IMR-90 (cell line): ENCODE measurements around the gene CMC1. TPM values are rescaled to one million over a fixed set of nuclear protein-coding genes. Genes with fewer than 3 reads are reported as not detected.

ENCODE experiments used
- ATAC-seq: fragments of 200-7000 bp; cut with Tn5 transposase; 2 replicates; pipeline ENCODE4 v1.9.1; 2020; ENCODE audit warnings: low read depth, mild to moderate bottlenecking, moderate library complexity
- BruUV-seq: library from RNA; stranded (reverse); fragments of 400-500 nt; replicated peaks from 2 replicates; lab custom pipeline; 2021; lab: Mats Ljungman, UMichigan
- CTCF ChIA-PET: fragments of 300-600 bp; formaldehyde crosslinking; extraction: SDS; loops from one replicate; lab custom pipeline; 2021; ENCODE audit warnings: antibody characterized with exemption; lab: Yijun Ruan, JAX
- POLR2A ChIA-PET: fragments of 300-600 bp; sonication (Branson Sonifier 250); formaldehyde crosslinking; loops from one replicate; lab custom pipeline; 2022; ENCODE audit warnings: antibody characterized with exemption; ENCODE audit not compliant: unreplicated experiment; lab: Charles Lee
- DNase-seq: peaks from one replicate; pipeline ENCODE4 v3.0.0; 2013
- H2AFZ ChIP-seq: replicated peaks from 2 replicates; pipeline ENCODE3; 2013; ENCODE audit warnings: low read length, mild to moderate bottlenecking; ENCODE audit not compliant: poor library complexity
- H2AK5ac ChIP-seq: 2 replicates; pipeline ENCODE4 v1.6.1; 2013; ENCODE audit warnings: low read depth, low read length, inconsistent platforms
- H2AK9ac ChIP-seq: replicated peaks from 2 replicates; pipeline ENCODE3; 2013; ENCODE audit warnings: mild to moderate bottlenecking, low read depth, low read length, moderate library complexity; ENCODE audit not compliant: poor library complexity
- H2BK120ac ChIP-seq: 2 replicates; pipeline ENCODE4 v1.6.1; 2013; ENCODE audit warnings: low read depth, low read length, inconsistent platforms
- H2BK15ac ChIP-seq: 3 replicates; pipeline ENCODE4 v1.6.1; 2013; ENCODE audit warnings: low read depth, low read length, inconsistent platforms
- H2BK20ac ChIP-seq: 2 replicates; pipeline ENCODE4 v1.6.1; 2013; ENCODE audit warnings: low read depth, mild to moderate bottlenecking, inconsistent platforms, low read length, moderate library complexity
- H2BK5ac ChIP-seq: 2 replicates; pipeline ENCODE4 v1.6.1; 2013; ENCODE audit warnings: mild to moderate bottlenecking, low read depth, low read length, inconsistent platforms; ENCODE audit not compliant: poor library complexity, severe bottlenecking
- H3K14ac ChIP-seq: replicated peaks from 2 replicates; pipeline ENCODE4 v1.6.1; 2013; ENCODE audit warnings: low read depth, low read length, inconsistent platforms
- H3K18ac ChIP-seq: 2 replicates; pipeline ENCODE4 v1.6.1; 2013; ENCODE audit warnings: low read depth, low read length, control low read depth
- H3K23ac ChIP-seq: 2 replicates; pipeline ENCODE4 v1.6.1; 2013; ENCODE audit warnings: low read depth, low read length, inconsistent platforms
- H3K27ac ChIP-seq: 2 replicates; pipeline ENCODE4 v1.5.1; 2013; ENCODE audit warnings: mild to moderate bottlenecking, control low read depth, low read length; ENCODE audit not compliant: insufficient read depth
- H3K27me3 ChIP-seq: 2 replicates; pipeline ENCODE4 v1.6.1; 2013; ENCODE audit warnings: low read length; ENCODE audit not compliant: control insufficient read depth, insufficient read depth
- H3K36me3 ChIP-seq: 2 replicates; pipeline ENCODE4 v1.6.1; 2013; ENCODE audit warnings: low read length, mixed read lengths; ENCODE audit not compliant: control insufficient read depth, insufficient read depth
- H3K4ac ChIP-seq: 2 replicates; pipeline ENCODE4 v1.6.1; 2013; ENCODE audit warnings: low read depth, low read length, inconsistent platforms
- H3K4me1 ChIP-seq: 2 replicates; pipeline ENCODE4 v1.6.1; 2013; ENCODE audit warnings: low read length, mixed read lengths; ENCODE audit not compliant: control insufficient read depth, insufficient read depth
- H3K4me2 ChIP-seq: 2 replicates; pipeline ENCODE4 v1.6.1; 2013; ENCODE audit warnings: low read depth, mild to moderate bottlenecking, control low read depth, low read length, moderate library complexity
- H3K4me3 ChIP-seq: 2 replicates; pipeline ENCODE4 v1.5.1; 2013; ENCODE audit warnings: low read depth, mild to moderate bottlenecking, control low read depth, low read length, moderate library complexity; ENCODE audit not compliant: insufficient read depth
- H3K56ac ChIP-seq: 2 replicates; pipeline ENCODE4 v1.6.1; 2013; ENCODE audit warnings: low read length, inconsistent platforms; ENCODE audit not compliant: insufficient read depth; ENCODE audit errors: extremely low read depth
- H3K79me1 ChIP-seq, 2 experiments: 2 replicates each; pipeline ENCODE4 v1.6.1; 2013; ENCODE audit warnings: low read length in 2 of 2, inconsistent platforms in 1 of 2, low read depth in 1 of 2
- H3K9ac ChIP-seq: 2 replicates; pipeline ENCODE4 v1.6.1; 2013; ENCODE audit warnings: low read depth, low read length, control low read depth
- H3K9me1 ChIP-seq: 2 replicates; pipeline ENCODE4 v1.6.1; 2013; ENCODE audit warnings: low read length, inconsistent platforms; ENCODE audit not compliant: insufficient read depth
- H3K9me3 ChIP-seq: 2 replicates; pipeline ENCODE4 v1.6.1; 2013; ENCODE audit warnings: low read length; ENCODE audit not compliant: control insufficient read depth, insufficient read depth
- H4K20me1 ChIP-seq: 2 replicates; pipeline ENCODE4 v1.6.1; 2013; ENCODE audit warnings: low read length, inconsistent platforms; ENCODE audit not compliant: insufficient read depth
- H4K5ac ChIP-seq: 2 replicates; pipeline ENCODE4 v1.6.1; 2013; ENCODE audit warnings: mild to moderate bottlenecking, low read depth, low read length, control low read depth
- H4K8ac ChIP-seq, 2 experiments: 2 replicates each; pipeline ENCODE4 v1.6.1; 2013; ENCODE audit warnings: low read depth in 2 of 2, low read length in 2 of 2, control low read depth in 1 of 2, inconsistent platforms in 1 of 2
- H4K91ac ChIP-seq: 2 replicates; pipeline ENCODE4 v1.6.1; 2013; ENCODE audit warnings: low read depth, low read length, inconsistent platforms; ENCODE audit not compliant: insufficient read depth
- CTCF ChIP-seq: conservative IDR thresholded peaks from 2 replicates; pipeline ENCODE4 v1.5.1; 2012; ENCODE audit warnings: mild to moderate bottlenecking, low read depth, low read length, improper control_type of control experiment
- MAZ ChIP-seq: IDR thresholded peaks from 2 replicates; pipeline ENCODE4 v1.6.1; 2012; ENCODE audit warnings: low read depth, mild to moderate bottlenecking, low read length, improper control_type of control experiment, moderate library complexity, borderline replicate concordance
- RAD21 ChIP-seq: IDR thresholded peaks from 2 replicates; pipeline ENCODE4 v1.6.1; 2012; ENCODE audit warnings: low read length, improper control_type of control experiment
- SMC3 ChIP-seq: fragments of 150-350 bp; IDR thresholded peaks from 2 replicates; pipeline ENCODE4 v1.6.1; 2016; ENCODE audit warnings: low read depth, mild to moderate bottlenecking, antibody characterized with exemption, low read length, moderate library complexity
- WGBS, 2 experiments: methylation state at CpG; one replicate each; pipeline versions ENCODE4 v1.1.5 to v1.1.7; 2013; ENCODE audit warnings: missing lambda C conversion rate in 2 of 2; ENCODE audit not compliant: insufficient read length in 1 of 2; ENCODE audit errors: extremely low coverage in 2 of 2; 5-methylcytosine and 5-hydroxymethylcytosine counted together
- dilution Hi-C: fragments of 300-500 bp; cut with HindIII; formaldehyde crosslinking; loops from one replicate; pipeline ENCODE4 v1.14.3; 2018; ENCODE audit warnings: low sequenced_read_pairs; ENCODE audit not compliant: unreplicated experiment
- in situ Hi-C: fragments of 300-500 bp; cut with MboI; formaldehyde crosslinking; loops from 3 replicates; pipeline ENCODE4 v1.14.3; 2019; ENCODE audit warnings: low sequenced_read_pairs, inconsistent platforms, mixed read lengths
- intact Hi-C: fragments of 100-400 bp; cut with micrococcal nuclease; formaldehyde crosslinking; loops from 2 replicates; pipeline ENCODE4 v1.10.0; 2022
- polyA plus RNA-seq, 3 experiments: library from polyadenylated mRNA; depleted of rRNA; stranded (reverse); fragments of >200 nt; gene quantifications; 2 replicates each; pipeline ENCODE4 v1.2.3, GENCODE V29; 2012; ENCODE audit warnings: low replicate concordance in 1 of 3
- total RNA-seq: library from RNA; depleted of rRNA; stranded (reverse); fragments of >200 nt; gene quantifications from 2 replicates; pipeline ENCODE4 v1.2.3, GENCODE V29; 2012

CMC1 gene
- total and polyA plus RNA-seq, 2 of the 4 experiments (the other 2 are of a cell fraction), result 1.6 to 18.3 TPM

- DNase-seq (peak; percentile 38), ATAC-seq (peak; percentile 92)
- no peaks in the 10 kb centered on the region for H3K9me1 ChIP-seq
- dilution Hi-C loops (no loop called here), intact Hi-C loops (no loop called here), in situ Hi-C loops (no loop called here)
- no peak overlapping the region for H3K4ac ChIP-seq
- no peak overlapping the region for H3K4me2 ChIP-seq
- H3K4me1 ChIP-seq, result no peaks in the 10 kb centered on the region
- H2BK5ac ChIP-seq, result no peak overlapping the region
- no peak overlapping the region for H3K4me3 ChIP-seq
- no peak overlapping the region for H3K56ac ChIP-seq
- H3K23ac ChIP-seq, result no peak overlapping the region
- no peak overlapping the region for H2AFZ ChIP-seq
- ChIA-PET POLR2A (no interaction called here), CTCF (interaction anchor here (0.5 to 1.1 kb wide), 7 partner anchors 9 to 377 kb away, joined by 3 to 7 read pairs (median 3); no protein-coding TSS in a partner anchor)
- H3K18ac ChIP-seq, result no peak overlapping the region
- no peak overlapping the region for H3K27ac ChIP-seq
- no CpG with 5 or more reads among the region's 2 CpGs for WGBS, 2 experiments
- no peak overlapping the region for H4K5ac ChIP-seq
- H2BK120ac ChIP-seq, result no peak overlapping the region
- H3K79me1 ChIP-seq, result no peaks in the 10 kb centered on the region; a peak in 1 of 4 replicates
- BruUV-seq, result no TSS peak
- H3K36me3 ChIP-seq, result no peaks in the 10 kb centered on the region
- no peak overlapping the region for H2BK15ac ChIP-seq
- no peak overlapping the region for H2BK20ac ChIP-seq
- H3K9ac ChIP-seq, result no peak overlapping the region
- H3K9me3 ChIP-seq, result no peaks in the 10 kb centered on the region
- H4K8ac ChIP-seq, result no peak overlapping the region
- no peaks in the 10 kb centered on the region for H3K27me3 ChIP-seq
- no peak overlapping the region for H4K91ac ChIP-seq
- no peaks in the 10 kb centered on the region for H4K20me1 ChIP-seq
- TF ChIP-seq CTCF (peak; percentile 52), RAD21 (peak; percentile 18; the same call in 1 of the 2 replicates), SMC3 (peak; percentile 18; the same call in 1 of the 2 replicates), MAZ (no peak)
- H2AK9ac ChIP-seq, result no peak overlapping the region
- no peak overlapping the region for H2AK5ac ChIP-seq
- H3K14ac ChIP-seq, result no peak overlapping the region
Observed at GRCh38 chr3:28317438-28318022, 76.1 kb downstream of the CMC1 start.
